Activated CD4-positive, CD25-positive, alpha-beta regulatory T cell (primary cell): ENCODE measurements around the gene ENOX1.

Experiments used
- DNase-seq, 4 experiments: peaks; one replicate each; lab custom pipeline; 2025; lab: John Stamatoyannopoulos, UW

The ENOX1 gene

DNA sequence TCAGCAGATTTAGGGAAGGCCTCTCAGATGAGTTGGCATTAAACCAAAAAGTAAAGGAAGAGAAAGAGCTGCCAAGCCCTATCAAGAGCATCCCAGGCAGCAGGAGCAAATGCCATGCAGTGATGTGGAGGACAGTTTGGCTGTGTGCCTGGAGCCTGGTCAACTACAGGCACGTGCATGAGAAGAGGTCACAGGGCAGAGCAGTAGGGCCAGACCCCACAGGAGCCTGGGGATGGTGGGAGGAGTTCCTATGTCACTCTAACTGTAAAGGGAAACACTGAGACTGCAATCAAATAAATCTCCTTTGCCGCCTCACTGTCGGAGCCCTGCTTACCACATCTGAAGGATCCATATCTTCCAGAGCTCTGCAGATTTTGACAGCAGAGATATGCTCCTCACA is 240.5 kb downstream of the ENOX1 start:
- no peak for DNase-seq

DNA sequence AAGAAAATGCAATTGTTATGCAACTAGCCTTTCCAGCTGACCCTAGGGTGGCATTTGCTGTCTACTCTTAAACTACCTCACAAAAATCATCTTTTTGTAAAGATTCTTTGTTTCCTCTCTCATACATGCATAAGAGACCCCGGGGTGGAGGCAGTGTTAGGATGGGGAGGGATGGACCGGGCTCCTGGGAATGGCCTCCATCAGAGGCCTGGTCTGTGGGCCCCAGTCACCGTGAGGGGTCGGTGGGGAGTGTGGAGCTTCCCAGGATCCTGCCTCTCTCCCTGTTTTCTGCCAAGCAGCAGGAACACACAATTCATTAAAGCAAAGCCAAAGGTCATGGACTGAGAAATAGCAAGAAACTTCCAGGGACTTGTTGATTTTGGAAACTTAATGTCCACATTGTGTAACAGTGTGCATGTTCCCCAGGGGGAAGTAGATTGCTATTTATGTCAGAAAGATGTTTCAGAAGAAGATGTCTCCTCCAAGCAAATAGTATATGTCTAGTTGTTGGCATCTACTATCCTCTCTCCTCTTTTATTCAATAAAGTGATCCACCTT is 241.4 kb downstream of the ENOX1 start:
- no peak for DNase-seq

DNA sequence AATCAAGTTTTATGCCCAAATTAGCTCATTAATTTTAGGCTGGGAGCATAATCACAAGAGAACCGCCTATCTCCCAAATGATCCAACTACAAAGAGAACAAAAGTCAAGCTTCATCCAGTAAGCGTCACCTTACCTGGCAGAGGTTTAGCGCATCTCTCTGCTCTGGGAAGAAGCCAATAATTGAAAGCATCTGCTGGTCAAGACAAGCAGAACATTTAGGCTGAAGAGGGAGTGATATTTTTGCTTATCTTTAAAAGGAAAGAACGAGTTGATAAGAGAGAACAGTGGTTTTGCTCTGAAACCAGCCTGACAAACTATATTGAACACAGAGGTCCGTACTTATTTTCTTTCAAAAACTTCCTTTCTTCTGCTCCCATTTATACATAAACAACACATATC is 242.1 kb downstream of the ENOX1 start:
- no peak for DNase-seq

DNA sequence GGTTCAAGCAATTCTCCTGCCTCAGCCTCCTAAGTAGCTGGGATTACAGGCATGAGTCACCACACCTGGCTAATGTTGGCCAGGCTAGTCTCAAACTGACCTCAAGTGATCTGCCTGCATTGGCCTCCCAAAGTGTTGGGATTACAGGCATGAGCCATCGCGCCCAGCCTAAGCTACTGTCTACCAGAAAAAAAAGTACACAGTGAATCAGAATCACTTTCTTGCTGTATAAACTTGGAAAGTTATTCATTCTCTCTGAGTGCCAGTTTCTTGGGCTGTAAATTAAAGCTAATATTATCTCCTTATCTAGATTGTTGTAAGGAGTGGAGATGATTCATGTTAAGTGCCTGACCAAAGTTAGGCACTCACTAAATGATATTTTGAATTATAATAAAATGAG is 242.8 kb downstream of the ENOX1 start:
- no peak for DNase-seq

DNA sequence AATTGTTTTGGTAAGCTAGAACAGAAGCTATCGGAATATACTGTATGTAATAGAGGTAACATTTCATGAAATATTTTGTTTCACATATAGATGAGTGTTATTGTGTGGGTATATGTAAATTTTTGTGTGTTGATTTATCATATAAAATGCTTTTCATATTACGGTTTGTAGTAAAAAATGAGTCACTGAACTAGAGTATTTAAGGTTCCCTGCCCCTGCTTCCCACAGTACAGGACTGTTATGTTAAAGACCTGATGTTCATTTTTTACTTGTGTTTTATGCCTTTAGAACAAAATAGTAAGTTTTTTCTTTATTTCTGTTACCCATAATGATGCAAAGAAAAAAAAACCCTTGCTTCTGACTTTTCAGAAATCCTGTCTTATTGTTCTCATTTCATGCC is 243.4 kb downstream of the ENOX1 start:
- DNase-seq = no peak

DNA sequence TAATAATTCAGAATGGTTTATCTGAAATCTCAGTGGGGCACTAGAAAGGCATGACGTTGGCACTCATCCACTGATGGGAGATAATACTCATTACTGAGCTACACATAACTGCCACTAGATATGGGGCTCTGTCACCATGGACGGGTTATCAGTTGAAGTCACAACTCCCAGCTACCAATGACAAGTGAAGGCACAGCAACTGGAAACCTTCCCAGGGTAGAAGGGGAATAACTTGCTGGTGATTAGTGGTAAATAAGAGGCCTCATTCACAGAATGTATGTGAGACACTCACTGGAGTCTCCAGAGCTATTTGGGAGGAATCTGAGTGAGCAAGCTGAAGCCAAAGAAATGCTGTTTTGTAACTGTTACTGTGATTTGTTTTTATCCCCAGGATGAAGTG is 249.6 kb downstream of the ENOX1 start:
- DNase-seq = no peak

DNA sequence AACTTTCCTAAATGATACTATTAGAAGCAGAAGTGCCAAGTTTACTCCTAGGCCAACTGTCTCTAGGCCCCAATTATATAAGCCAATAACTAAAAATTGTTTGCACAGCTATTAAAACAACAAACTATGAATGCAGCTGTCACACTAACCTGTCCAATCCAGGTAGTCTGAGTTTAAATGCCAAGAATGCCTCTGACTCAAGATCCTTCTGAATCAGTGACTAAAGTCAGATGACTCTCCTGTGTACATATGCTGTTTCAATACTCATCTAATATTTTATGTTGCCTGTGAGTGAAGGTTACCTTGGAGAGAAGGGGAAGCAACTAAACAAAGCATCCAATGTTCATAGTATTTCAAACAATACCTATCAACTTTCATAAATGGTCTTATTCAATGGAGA is 257.0 kb downstream of the ENOX1 start:
- no peak for DNase-seq

DNA sequence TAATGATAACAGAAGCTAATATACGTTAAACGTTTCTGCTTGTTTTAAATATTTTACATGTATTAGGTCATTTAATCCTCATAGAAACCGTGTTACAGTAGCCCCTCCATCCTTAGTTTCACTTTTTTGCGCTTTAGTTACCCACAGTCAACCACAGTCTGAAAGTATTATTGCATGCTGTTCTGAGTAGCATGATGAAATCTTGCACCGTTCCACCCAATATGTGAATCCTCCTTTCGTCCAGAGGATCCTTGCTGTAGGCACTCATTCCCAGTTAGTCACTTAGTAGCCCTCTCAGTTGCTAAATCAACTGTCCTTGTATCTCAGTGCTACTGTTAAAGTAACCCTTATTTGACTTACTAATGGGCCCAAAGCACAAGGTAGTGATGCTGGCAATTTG is 257.8 kb downstream of the ENOX1 start:
- no peak for DNase-seq

DNA sequence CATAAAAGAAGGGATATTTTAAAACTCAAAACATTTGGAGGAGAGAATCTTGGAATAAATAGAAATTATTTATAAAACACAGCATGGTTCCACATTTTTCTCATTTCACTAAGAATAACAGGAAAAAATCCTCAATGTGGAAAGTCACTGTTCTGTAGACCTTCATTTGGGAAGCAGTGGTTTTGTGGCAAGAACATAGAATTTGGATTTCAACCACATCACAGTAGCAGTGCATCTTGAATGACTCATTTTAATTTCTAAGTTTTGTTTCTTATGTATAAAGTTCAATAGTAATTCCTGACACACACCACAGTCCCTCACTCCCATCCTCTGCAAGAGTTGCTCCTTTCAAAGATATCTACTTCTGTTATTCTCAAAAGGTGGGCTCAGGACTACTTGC is 264.0 kb downstream of the ENOX1 start:
- no peak for DNase-seq

DNA sequence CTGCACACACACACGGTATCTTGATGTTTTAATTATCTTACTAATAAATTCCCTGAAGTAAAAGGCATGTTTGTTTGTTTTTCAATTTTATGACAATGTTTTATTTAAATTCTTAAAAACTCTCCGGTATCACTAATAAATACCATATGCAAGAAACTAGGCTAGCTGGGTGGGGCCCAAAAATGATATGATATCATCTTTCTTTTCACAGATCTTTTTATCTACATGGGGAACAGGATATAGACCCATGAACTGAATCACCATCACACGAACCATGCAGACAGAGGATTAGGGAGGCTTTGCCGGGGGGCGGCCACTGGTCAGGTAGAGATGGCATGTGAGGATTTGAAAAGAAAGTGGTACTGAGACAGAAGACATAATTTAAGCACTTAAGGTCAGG is 266.4 kb downstream of the ENOX1 start:
- DNase-seq = no peak

DNA sequence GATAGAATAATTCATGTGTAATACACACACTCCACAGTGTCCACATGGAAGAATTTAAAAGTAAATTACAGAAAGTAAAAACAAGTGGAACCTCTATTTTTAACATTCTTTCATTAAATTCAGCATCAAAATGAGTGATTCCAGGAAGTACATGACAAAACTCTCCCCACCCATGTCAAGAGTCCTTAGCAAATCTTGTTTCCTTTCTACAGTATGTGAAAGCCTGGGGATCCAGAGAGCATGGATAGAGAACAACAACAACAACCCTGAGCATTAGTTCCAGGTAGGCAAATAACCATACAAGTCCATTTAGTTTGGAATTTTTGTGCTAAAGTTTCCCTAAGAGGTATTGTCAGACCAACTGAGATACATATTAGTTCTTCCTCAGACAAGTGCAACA is 267.9 kb downstream of the ENOX1 start:
- DNase-seq = no peak

DNA sequence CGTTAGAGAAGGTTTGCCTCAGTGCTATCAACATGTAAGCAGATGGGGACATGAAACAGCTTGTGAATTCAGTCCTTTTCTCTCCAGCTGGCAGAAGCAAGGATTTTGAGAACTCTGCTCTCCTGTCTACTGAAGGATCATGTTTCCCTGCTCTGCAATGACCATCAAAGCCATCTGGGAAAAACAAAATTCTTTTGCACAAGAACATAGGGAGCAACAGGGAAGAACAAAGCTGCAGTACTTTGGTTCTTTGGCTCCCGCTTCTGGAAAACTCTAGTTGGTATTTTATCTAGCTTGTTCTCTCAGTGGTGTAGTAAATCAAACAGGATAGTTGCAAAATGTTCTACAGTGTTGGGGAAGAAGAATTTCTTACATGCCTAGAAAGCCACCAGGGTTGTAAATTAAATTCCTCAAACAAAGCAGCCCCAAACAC is 270.4 kb downstream of the ENOX1 start:
- DNase-seq = no peak

DNA sequence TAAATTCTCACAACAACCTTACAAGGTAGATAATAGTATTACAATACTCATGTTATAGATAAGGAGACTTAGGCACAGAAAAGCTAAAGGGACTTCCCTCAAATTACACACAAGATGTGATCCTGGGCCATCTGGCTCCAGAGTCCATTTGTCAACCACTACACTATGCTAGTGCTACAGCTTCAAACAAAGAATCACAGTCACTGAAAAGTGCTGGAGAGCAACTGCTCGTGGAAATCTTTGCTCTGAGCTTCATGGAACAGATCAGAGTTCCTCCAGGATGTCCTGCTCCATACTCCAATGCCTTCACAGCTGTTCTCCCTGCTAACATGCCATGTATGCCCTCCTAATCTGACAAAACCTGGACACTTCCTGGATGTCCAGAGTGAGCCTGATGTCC is 271.2 kb downstream of the ENOX1 start:
- DNase-seq = no peak

DNA sequence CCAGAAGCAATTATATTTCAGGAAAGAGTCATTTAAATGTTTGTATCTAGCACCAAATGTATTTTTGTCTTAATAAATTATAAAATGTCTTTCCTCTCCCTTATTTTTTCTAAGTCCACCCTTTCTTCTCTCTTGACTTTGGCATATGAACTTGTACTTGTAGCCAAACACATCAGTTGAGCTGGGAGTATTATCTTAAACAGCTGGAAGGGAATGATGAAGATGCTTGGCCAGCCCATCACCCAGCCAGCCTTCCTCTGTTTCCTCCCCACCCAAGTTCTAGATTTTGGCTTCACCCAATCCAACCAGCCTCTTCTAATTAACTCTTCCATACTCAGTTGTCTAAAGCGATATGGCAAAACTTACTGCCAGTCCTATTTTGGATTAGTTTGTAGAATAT is 272.5 kb downstream of the ENOX1 start:
- no peak for DNase-seq

DNA sequence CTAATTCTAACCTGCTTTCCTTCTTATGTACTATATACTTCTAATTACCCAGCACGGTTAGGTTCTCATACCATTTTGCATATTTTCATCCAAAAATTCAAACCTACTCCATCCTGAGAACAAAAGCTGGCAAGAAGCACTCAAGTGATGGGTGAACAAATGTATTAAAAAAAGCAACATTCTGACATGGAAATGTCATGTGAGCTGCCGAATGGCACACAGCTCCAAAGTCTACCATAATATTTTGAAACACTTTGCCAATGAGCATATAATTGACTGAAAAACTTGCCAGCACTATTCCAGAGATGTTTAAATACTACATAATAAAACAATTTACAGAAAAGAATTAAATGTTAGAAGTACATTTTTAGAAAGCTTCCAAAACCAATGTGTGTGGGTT is 274.6 kb downstream of the ENOX1 start:
- DNase-seq = no peak

DNA sequence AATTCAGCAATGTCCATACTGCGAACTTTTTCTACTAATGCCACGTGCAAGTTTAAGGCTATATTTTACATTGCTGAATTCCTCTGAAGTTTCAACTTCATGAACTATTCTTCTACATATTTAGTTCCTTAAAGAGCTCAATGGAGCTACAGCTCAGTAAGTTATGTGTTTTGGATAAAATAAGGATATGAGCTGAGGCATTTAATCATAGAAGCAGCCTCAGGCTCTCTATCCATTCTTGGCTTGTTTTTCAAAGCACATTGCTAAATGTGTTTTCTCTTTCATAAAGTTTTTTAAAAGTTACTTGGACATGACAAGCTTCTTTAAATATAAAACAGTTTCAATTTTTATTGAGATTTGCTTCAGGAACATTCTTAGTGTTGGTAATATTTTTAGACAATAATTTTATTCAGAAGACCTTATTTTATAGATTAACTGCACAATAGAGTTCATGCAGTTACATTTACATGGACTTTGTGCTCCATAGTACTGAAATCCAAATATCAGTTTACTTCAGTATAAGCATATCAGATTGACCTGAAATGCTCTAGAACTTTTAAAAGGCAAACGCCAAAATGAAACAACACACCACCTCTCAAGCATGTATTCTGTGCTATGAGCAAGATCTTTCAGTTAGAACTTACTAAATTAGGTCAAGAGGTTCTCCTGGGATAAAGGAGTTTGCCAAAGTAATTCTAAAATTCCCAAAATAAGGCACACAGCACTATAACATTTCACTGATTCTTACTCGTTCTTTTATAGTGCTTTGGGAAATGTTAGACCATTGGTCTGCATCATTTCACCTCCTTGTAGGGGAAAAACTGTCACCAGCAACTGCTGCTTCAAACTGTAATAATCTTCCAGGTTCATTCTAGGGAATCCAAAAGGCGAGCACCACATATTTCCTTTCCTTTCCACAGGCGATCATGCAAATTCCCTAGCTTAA is 275.5 kb downstream of the ENOX1 start:
- no peak for DNase-seq

DNA sequence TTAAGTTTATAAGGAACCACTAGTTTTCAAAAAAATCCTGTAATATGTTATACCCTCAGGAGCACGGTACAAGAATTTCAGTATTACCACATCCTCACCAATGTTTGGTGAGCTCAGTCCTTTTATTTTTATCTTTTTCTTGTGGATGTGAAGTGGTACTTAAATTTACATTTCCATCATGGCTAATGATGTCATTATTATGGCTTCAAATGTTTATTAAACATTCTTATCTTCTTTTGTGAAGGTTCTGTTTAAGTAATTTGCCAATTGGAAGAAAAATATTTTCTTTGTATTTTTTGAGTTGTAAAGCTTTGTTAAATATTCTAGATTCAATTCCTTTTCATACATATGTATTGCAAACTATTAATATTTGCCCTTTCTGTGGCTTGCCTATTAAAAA is 291.0 kb downstream of the ENOX1 start:
- no peak for DNase-seq

DNA sequence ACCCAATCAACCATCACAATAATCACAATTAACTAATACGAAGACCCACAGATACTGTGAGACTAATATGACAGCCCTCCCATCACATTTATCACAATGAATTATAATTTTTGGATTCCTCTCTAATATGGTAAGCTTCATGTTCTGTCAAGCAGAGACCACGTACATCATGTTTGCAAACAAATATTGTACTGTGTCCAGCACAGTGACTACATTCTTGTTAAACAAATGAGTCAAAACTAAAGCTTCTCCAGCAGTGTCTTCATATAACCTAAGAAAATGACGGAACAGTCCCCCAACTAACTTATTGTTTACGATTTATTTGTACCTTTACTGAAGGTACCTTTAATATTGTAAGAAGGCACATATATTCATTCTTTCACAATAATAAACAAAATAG is 292.6 kb downstream of the ENOX1 start:
- no peak for DNase-seq

DNA sequence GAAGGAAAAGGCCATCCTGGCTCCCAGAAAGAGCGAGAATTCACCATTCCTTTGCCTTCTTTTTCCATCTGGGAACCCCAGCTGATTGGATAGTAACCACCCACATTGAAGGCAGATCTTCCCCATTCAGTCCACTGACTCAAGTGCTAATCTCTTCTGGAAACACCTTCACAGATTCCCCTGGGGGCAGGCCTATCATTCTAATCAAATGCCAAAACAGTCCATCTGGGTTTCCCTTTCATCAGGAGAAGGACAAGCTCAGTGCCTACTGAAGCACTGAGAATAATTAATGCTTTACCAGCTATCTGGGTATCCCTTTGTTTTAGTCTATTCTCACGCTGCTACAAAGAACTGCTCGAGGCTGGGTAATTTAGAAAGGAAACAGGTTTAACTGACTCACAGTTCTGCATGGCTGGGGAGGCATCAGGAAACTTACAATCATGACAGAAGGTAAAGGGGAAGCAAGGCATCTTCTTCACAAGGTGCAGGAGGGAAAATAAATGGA is 293.2 kb downstream of the ENOX1 start:
- no peak for DNase-seq

DNA sequence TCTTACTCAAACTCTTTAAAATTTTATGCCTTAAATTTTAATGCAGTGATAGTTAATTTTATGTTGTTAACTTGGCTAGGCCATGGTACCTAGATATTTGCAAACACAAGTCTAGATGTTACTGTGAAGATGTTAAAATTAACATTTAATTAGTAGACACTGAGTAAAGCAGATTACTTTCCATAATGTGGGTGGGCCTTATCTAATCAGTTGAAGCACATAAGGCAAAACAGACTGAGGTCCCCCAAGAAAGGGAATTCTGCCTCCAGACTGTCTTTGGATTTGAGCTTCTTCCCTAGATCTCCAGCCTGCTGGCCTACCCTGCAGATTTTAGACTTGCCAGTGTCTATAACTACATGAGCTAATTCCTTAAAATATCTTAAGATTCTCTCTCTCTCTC is 294.0 kb downstream of the ENOX1 start:
- no peak for DNase-seq

DNA sequence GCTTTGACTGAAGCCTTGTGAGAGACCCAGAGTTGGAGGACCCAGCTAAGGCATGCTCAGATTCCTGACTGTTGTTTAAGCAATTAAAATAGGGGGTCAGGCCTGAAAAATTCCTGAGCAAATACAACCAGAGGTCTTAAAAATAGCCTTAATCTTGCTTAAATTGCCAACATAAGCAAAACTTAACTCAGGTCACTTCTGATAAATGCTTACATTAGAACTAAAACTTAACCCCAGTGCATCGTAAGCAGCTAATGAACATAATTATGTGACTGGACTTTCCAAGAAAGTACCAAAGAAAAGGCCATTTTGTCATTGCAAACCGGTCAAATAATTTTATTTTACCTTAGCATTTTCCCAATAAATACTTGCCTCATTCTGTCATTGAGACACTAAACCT is 294.5 kb downstream of the ENOX1 start:
- DNase-seq = no peak

DNA sequence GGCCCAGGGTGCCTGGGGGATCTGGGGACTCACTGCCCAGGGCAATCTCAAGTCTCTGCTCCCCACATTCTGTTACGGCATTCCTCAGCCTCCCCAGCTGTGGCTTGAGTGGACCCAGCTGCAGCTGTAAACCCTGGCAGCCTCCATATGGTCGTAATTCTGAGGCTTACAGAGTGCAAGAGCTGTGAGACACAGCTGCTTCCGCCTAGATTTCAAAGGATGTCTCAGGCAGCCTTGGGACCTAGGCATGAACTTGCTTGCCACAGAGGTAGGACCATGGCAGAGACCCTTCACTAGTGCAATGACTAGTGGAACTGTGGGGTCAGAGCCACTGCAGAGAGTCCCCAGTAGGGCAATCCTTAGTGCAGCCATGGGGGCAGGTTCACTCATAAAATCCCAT is 297.5 kb downstream of the ENOX1 start:
- no peak for DNase-seq

DNA sequence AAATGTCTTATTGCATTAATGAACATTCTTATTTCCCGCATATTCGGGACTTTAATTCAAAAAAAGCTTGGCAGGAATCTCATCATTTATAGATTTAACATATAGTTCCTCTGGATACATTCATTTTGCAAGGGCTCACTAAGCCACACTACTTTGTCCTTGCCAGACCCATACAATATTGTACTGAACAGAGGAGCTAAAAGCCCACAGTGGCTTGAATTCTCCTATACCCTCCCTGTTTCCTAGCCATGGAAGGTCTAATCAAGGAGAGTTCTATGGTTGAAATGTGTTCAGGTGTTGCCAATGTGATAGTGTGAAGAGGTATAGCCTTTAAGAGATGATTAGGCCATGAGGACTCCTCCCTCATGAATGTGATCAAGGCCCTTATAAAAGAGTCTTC is 298.9 kb downstream of the ENOX1 start:
- DNase-seq = no peak

DNA sequence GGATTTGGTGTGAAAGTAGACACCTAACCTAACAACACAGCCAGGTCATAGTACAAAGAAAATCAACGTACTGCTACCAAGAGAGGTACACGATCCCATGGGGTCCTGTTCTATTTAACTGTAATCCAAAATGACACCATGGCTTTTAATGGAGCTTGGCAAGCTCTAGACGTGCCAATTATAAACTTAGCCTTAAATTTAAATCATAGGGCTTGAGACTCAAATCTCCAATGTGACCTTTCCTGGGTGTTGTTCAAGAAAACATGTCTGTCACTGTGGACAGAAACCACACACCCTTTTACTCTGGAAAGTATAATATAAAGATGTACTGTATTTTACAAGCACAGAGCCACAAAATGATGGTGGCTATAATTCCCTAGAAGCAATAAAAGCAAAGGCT is 299.3 kb downstream of the ENOX1 start:
- no peak for DNase-seq
